HG03139 (cell line): ENCODE data around the gene KRTAP13-4.

Experiments
- ATAC-seq: cut with Tn5 transposase; IDR thresholded peaks from one replicate; pipeline ENCODE4 v1.9.1; 2021; ENCODE audit not compliant: unreplicated experiment

KRTAP13-4 gene

GRCh38 chr21:30430170-30430655, at the start of gene KRTAP13-4:
TSS of gene KRTAP13-4 (plus strand) at chr21:30430220. CDS start at chr21:30430276, 56 bp downstream.
- no peak for ATAC-seq

GRCh38 chr21:30382201-30382600, 47.8 kb upstream of the KRTAP13-4 start:
- no peak for ATAC-seq

GRCh38 chr21:30391492-30392025, 38.5 kb upstream of the KRTAP13-4 start:
- no peak for ATAC-seq

- ATAC-seq = no peak
Measured at GRCh38 chr21:30395731-30396130, 34.3 kb upstream of the KRTAP13-4 start, which contains the start of gene KRTAP13-1. TSS of gene KRTAP13-1 (plus strand) at chr21:30396031. CDS start at chr21:30396087, 56 bp downstream.

GRCh38 chr21:30408782-30409494, 21.1 kb upstream of the KRTAP13-4 start:
- no peak for ATAC-seq

GRCh38 chr21:30415993-30416392, 14.0 kb upstream of the KRTAP13-4 start:
- ATAC-seq = no peak

GRCh38 chr21:30425826-30426225, 4.2 kb upstream of the KRTAP13-4 start, which contains the start of gene KRTAP13-3:
TSS of gene KRTAP13-3 (minus strand) at chr21:30425926. CDS start at chr21:30425912, 14 bp downstream.
- ATAC-seq = no peak

- ATAC-seq = no peak
Measured at GRCh38 chr21:30426731-30427130, 3.3 kb upstream of the KRTAP13-4 start.

GRCh38 chr21:30434033-30434631, 4.1 kb downstream of the KRTAP13-4 start:
- no peak for ATAC-seq

- no peak for ATAC-seq
Measured at GRCh38 chr21:30437010-30437565, 7.1 kb downstream of the KRTAP13-4 start.

GRCh38 chr21:30439975-30440374, 10.0 kb downstream of the KRTAP13-4 start, which contains the start of gene KRTAP15-1:
TSS of gene KRTAP15-1 (plus strand) at chr21:30440275. CDS start at chr21:30440328, 53 bp downstream.
- no peak for ATAC-seq

- no peak for ATAC-seq
Measured at GRCh38 chr21:30443226-30443625, 13.2 kb downstream of the KRTAP13-4 start.

GRCh38 chr21:30444204-30444603, 14.2 kb downstream of the KRTAP13-4 start:
- no peak for ATAC-seq

- no peak for ATAC-seq
Measured at GRCh38 chr21:30447056-30447455, 17.0 kb downstream of the KRTAP13-4 start.

- ATAC-seq = no peak
Measured at GRCh38 chr21:30448514-30448913, 18.5 kb downstream of the KRTAP13-4 start.

- ATAC-seq = no peak
Measured at GRCh38 chr21:30463713-30464112, 33.7 kb downstream of the KRTAP13-4 start.

GRCh38 chr21:30468900-30469714, 39.1 kb downstream of the KRTAP13-4 start:
- no peak for ATAC-seq

GRCh38 chr21:30478004-30478403, 48.0 kb downstream of the KRTAP13-4 start:
- ATAC-seq = no peak

GRCh38 chr21:30479259-30479658, 49.2 kb downstream of the KRTAP13-4 start:
- no peak for ATAC-seq

- no peak for ATAC-seq
Measured at GRCh38 chr21:30480145-30480544, 50.1 kb downstream of the KRTAP13-4 start, which contains the start of gene KRTAP19-1. TSS of gene KRTAP19-1 (minus strand) at chr21:30480367. CDS start at chr21:30480317, 50 bp downstream.
